ENCODE measurements around the gene GPR142.

- TF ChIP-seq ZIC2 (tag by site-specific recombination; IDR thresholded peaks at IDR 0.05) (no peak), ZNF558 (tag by site-specific recombination; IDR thresholded peaks at IDR 0.05) (no peak), ZNF366 (tag by site-specific recombination; conservative IDR thresholded peaks at IDR 0.05) (no peak), MYNN (tag by site-specific recombination; IDR thresholded peaks at IDR 0.05; ENCODE audit: borderline replicate concordance) (no peak), CTCF (tag by site-specific recombination; IDR thresholded peaks at IDR 0.05) (peak; percentile 83)
- TF ChIP-seq, protein P1, sequence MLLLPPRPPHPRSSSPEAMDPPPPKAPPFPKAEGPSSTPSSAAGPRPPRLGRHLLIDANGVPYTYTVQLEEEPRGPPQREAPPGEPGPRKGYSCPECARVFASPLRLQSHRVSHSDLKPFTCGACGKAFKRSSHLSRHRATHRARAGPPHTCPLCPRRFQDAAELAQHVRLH (tag by site-specific recombination; IDR thresholded peaks at IDR 0.05) = no peak
- TF ChIP-seq, protein P2, sequence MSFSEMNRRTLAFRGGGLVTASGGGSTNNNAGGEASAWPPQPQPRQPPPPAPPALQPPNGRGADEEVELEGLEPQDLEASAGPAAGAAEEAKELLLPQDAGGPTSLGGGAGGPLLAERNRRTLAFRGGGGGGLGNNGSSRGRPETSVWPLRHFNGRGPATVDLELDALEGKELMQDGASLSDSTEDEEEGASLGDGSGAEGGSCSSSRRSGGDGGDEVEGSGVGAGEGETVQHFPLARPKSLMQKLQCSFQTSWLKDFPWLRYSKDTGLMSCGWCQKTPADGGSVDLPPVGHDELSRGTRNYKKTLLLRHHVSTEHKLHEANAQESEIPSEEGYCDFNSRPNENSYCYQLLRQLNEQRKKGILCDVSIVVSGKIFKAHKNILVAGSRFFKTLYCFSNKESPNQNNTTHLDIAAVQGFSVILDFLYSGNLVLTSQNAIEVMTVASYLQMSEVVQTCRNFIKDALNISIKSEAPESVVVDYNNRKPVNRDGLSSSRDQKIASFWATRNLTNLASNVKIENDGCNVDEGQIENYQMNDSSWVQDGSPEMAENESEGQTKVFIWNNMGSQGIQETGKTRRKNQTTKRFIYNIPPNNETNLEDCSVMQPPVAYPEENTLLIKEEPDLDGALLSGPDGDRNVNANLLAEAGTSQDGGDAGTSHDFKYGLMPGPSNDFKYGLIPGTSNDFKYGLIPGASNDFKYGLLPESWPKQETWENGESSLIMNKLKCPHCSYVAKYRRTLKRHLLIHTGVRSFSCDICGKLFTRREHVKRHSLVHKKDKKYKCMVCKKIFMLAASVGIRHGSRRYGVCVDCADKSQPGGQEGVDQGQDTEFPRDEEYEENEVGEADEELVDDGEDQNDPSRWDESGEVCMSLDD (tag by site-specific recombination; IDR thresholded peaks at IDR 0.05) = no peak
These were observed 12.3 kb downstream of the GPR142 start for GRCh38 chr17:74379495-74380085.
